GM18499 (cell line): ENCODE results near the gene BUD31.
A peak's percentile ranks its signal among the peaks of the same experiment; 100 is the strongest.
"Not testable (repeated sequence)": the region's sequence is repeated elsewhere in the genome, so short reads cannot be mapped to it uniquely, and the experiment has no call there.

Experiments
- ATAC-seq: cut with Tn5 transposase; IDR thresholded peaks from one replicate; pipeline ENCODE4 v1.9.1; 2021; ENCODE audit warnings: moderate number of reproducible peaks; ENCODE audit not compliant: insufficient read depth, unreplicated experiment

The BUD31 gene

GRCh38 chr7:99380032-99380822 is 28.5 kb upstream of the BUD31 start:
- no peak for ATAC-seq

- peak; percentile 67 for ATAC-seq
Observed at GRCh38 chr7:99380823-99381663, 27.7 kb upstream of the BUD31 start.

GRCh38 chr7:99381664-99382075 is 27.1 kb upstream of the BUD31 start:
- no peak for ATAC-seq

DNA sequence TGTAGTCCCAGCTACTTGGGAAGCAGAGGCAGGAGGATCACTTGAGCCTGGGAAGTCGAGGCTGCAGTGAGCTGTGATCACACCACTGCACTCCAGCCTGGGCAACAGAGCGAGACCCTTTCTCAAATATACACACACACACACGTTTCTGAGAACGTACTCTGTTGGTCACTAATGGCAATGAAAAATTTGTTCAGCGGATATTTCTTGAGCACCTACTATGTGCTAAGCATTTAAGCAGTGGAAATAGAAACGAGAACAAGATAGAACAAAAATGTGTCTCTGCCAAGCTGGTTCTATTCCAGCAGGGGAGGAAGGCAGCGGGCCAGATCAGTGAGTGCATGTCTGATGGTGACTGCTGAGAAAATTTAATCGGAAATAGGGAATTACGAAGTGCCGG is 25.6 kb upstream of the BUD31 start:
- ATAC-seq: no peak

DNA sequence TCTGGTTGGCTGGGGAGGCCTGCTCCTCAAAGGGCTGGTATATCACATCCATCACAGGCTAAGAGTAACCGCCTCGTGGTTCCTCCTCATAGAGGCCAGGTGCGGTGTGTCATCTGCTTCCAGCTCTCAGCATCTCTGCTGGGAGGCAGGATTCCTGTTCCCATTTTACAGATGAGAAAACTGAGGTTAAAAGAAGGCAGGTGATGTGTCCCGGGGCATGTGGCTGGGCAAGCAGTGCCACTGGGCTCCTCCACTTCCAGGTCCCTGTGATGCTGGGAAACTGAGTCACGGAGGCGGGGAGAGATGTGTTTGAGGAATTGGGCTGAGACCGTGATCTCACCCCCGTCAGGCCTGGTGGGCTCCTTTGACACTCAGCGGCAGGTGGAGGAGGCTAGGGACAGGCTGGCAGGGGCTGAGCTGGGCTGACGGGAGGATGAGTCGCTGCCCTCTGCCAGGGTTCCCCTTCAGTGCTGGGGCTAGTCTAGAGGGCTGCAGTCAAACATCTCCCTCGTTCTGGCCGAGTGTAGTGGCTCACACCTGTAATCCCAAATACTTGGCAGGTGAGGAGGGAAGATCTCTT is 24.9 kb upstream of the BUD31 start:
- ATAC-seq: no peak

DNA sequence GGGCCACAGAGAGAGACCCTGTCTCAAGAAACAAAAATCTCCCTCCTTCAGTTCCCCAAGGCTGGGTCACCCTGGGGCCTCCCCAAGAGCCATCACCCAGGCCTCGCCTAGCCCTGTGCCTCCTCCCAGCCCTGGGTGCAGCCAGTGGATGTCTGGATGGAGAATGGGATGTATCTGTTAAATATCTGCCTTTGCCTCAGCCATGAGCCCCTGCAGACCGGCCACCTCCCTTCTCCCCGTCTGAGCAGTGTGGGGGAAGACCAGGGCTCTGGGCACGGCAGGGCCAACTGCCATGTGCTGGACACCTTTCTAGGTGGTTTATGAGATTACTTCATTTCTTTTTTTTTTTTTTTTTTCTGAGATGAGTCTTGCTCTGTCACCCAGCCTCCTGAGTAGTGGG is 24.2 kb upstream of the BUD31 start:
- ATAC-seq: no peak

DNA sequence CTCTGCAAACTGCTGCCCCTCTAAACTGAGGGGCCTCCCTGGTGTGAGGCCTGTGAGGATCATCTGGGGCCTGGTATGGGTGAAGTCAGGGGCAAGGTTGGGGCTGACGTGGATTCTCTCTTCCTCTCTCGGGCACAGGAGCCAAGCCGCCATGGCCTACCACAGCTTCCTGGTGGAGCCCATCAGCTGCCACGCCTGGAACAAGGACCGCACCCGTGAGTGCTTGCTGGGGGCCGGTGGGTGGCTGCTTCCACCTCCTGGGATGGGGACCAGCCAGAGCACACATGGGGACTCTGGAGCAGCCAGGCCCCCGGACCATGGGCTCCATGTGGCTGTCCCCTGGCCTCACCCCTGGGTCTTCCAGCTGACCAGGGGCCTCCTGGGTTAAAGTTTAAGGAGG is 23.2 kb upstream of the BUD31 start:
- no peak for ATAC-seq

DNA sequence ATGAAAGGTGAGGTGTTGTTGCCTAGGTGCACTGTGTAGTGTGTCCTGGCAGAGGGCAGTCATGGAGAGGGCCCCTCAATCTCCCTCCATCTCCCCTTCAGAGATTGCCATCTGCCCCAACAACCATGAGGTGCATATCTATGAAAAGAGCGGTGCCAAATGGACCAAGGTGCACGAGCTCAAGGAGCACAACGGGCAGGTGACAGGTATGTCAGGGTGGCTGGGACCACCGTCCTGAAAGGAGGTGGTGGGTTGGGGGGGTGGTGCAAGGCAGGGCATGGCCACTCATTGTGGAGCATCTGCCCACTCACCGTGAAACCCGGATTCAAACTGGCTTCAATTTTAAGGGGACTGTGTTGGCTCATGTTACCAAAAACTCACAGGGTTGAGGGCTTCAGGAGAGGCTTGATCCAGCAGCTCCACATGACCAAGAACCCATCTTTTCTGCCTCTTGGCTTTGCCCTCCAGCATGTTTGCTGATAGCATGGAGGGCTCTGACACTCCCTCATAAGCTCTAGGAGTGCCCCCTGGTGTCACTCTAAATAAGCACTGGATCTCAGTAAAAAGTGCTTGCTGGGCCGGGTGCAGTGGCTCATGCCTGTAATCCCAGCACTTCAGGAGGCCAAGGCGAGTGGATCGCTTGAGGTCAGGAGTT is 22.1 kb upstream of the BUD31 start:
- ATAC-seq: no peak

DNA sequence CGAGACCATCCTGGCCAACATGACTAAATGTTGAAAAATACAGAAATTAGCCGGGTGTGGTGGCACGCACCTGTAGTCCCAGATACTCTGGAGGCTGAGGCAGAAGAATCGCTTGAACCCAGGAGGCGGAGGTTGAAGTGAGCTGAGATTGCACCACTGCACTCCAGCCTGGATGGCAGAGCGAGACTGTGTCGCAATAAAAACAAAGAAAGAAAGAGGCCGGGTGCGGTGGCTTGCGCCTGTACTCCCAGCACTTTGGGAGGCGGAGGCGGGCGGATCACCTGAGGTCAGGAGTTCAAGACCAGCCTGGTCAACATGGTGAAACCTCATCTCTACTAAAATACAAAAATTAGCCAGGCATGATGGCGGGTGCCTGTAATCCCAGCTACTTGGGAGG is 21.5 kb upstream of the BUD31 start:
- not testable (repeated sequence) for ATAC-seq

GRCh38 chr7:99387912-99388311 is 20.9 kb upstream of the BUD31 start:
- ATAC-seq: no peak

DNA sequence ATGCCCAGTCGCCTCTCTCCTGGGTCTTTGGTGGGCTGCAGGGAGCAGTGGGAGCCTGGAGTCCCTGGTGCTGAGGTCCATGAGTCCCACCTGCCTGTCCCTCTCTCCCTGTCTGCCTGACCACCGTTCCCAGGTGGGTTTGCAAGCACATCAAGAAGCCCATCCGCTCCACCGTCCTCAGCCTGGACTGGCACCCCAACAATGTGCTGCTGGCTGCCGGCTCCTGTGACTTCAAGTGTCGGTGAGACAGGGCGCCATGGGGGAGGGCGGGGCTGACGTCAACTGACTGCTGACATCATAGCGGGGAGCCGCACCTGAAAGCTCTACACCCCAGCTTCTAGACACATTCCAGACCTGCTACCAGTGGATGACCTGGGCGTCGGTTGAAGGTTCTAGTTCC is 19.0 kb upstream of the BUD31 start:
- no peak for ATAC-seq

DNA sequence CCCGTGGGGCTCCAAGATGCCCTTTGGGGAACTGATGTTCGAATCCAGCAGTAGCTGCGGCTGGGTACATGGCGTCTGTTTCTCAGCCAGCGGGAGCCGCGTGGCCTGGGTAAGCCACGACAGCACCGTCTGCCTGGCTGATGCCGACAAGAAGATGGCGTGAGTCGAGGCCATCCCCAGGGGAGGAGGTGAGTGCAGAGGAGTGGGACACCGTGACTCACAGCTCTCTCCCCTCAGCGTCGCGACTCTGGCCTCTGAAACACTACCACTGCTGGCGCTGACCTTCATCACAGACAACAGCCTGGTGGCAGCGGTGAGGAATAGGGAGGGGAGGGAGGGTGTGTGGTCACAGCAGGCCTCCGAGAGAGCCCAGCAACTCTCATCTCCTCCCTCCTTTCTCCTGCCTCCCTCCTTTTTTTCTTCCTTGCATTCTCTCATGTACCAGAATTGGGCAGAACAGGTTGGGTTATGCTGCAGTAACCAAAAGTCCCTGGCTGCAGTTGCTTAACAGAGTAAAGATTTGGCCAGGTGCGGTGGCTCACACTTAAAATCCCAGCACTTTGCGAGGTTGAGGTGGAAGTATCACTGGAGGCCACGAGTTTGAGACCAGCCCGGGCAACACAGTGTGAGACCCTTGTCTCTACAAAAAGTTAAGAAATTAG is 17.7 kb upstream of the BUD31 start:
- no peak for ATAC-seq

DNA sequence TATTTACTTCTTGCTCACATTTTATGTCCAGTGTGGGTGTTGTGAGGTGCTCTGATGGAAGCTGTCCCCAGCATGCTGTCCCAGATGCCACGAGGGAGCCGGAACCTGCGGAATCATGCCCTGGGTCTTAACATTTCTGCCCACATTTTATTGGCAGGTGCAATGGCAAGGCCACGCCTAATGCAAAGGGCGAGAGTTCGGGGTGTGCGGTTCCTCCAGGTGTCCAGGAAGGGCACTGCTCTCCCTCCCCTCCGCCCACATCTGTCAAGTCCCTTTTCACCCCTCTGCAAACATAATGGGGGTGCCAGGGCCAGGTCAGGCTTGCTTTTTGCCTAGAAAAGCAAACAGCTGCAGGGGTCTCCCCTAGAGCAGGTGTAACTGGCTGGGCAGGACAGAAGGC is 16.7 kb upstream of the BUD31 start:
- ATAC-seq: no peak

- no peak for ATAC-seq
Observed at GRCh38 chr7:99392659-99393354, 16.0 kb upstream of the BUD31 start.

- ATAC-seq: no peak
Observed at GRCh38 chr7:99393355-99394187, 15.2 kb upstream of the BUD31 start.

DNA sequence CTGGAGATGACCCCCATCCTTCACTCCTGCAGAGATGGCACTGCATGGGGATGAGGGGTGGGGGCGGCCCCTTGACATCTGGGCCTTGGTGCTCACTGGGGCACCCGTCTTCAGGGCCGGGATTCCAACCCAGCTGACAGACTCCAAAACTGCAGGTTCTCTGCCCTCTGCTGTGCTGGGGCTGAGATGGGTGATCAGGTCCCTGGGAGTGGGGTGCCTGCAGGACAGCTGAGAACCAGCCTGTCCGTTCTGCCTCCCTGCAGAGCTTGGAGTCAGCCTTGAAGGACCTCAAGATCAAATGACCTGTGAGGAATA is 14.6 kb upstream of the BUD31 start:
- ATAC-seq: no peak

DNA sequence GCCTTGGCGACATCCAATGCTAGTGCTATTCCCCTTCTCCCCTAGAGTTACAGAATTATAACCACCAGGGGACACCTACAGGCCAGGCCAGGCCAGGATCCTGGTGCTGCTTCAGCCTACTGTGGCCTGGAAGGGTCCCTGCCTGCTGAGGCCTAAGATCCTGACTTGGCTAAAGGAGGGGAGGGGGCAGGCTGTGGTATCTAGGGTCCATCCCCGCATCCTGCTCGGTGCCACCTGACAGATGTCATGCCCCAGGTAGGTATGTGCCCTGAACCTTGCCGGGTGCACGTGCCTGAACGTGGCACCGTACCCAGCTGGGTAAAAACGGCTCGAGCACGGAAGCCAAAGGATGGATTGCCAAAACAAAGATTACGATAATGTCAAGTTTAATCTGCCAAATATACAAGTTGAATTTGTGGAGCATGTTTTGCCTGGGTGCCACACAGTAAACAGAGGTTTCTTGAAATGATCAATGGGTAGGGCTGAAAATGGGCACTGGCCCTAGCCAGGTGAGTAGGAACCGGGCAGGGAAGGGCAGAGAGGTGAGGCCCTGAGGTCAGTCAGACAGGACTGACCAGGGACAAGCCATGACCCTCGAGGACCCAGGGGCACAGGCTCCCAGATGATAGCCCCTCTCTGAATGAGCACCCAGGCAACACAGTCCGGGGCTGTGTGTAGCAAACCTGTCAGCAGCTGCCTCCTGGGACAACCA is 13.0 kb upstream of the BUD31 start:
- ATAC-seq: no peak
